Colonic mucosa (tissue), 4 donors: Measurements from ENCODE around the gene SYNGR1. TPM values are rescaled to one million over a fixed set of nuclear protein-coding genes. Genes with fewer than 3 reads are reported as not detected.
"Not testable (repeated sequence)": the region's sequence is repeated elsewhere in the genome, so short reads cannot be mapped to it uniquely, and the experiment has no call there.

Experiments
- DNase-seq: peaks from one replicate; pipeline ENCODE4 v3.0.0-alpha.2; 2020
- H3K27ac ChIP-seq: fragments of 200-600 bp; one replicate; pipeline ENCODE4 v1.8.0; 2021
- H3K27me3 ChIP-seq: fragments of 200-600 bp; one replicate; pipeline ENCODE4 v1.8.0; 2021
- H3K36me3 ChIP-seq: fragments of 200-600 bp; one replicate; pipeline ENCODE4 v1.8.0; 2021
- H3K4me1 ChIP-seq: fragments of 200-600 bp; one replicate; pipeline ENCODE4 v1.8.0; 2021; ENCODE audit warnings: mild to moderate bottlenecking
- H3K4me3 ChIP-seq: fragments of 200-600 bp; one replicate; pipeline ENCODE4 v1.8.0; 2021
- H3K9ac ChIP-seq, 2 donors: one replicate each; pipeline ENCODE4 v1.7.0; 2013; ENCODE audit warnings: control low read depth in 2 of 2, low read depth in 2 of 2, low read length in 2 of 2
- H3K9me3 ChIP-seq: fragments of 200-600 bp; one replicate; pipeline ENCODE4 v1.8.0; 2021
- CTCF ChIP-seq: fragments of 200-600 bp; IDR thresholded peaks from one replicate; pipeline ENCODE4 v1.8.0; 2022; ENCODE audit warnings: antibody characterized with exemption, mild to moderate bottlenecking
- intact Hi-C: fragments of 100-400 bp; cut with DNase I; formaldehyde crosslinking; loops from one replicate; pipeline ENCODE4 v1.14.1; 2022
- total RNA-seq, 2 donors: library from RNA; stranded (reverse); fragmentation: NEBNext Ultra II Directional in 1 of 2; extraction: Animal tissue kit (Norgen Biotek cat#: 25700) in 1 of 2; gene quantifications; one replicate each; pipeline ENCODE4 v1.2.1, GENCODE V29; 2021
- donor health status: healthy.
- donor health status: DM: no; HTN: no; CAD: no.
- donor health status: DM: no; HTN: no; CAD: no.

The SYNGR1 gene
- total RNA-seq, 2 donors from 2014 or later = 1.8 to 4.3 TPM

GRCh38 chr22:39350757-39351688 is 1.2 kb downstream of the SYNGR1 start:
- peak overlapping the region; percentile 29 for H3K4me3 ChIP-seq
- no peaks in the 10 kb centered on the region for H3K36me3 ChIP-seq
- H3K4me1 ChIP-seq = no peaks in the 10 kb centered on the region
- no peak overlapping the region for H3K27ac ChIP-seq
- DNase-seq = no peak
- H3K27me3 ChIP-seq = peaks cover 17% of the 10 kb centered on the region
- intact Hi-C loops = no loop called here
- no peaks in the 10 kb centered on the region for H3K9me3 ChIP-seq
- TF ChIP-seq CTCF = no peak
- H3K9ac ChIP-seq = peak overlapping the region in 1 of 2 donors; percentile 72

- no peaks in the 10 kb centered on the region for H3K4me1 ChIP-seq
- intact Hi-C loops = no loop called here
- H3K4me3 ChIP-seq = no peak overlapping the region
- H3K9me3 ChIP-seq = no peaks in the 10 kb centered on the region
- H3K9ac ChIP-seq = no peak overlapping the region
- H3K36me3 ChIP-seq = no peaks in the 10 kb centered on the region
- no peak for TF ChIP-seq CTCF
- DNase-seq = no peak
- peaks cover 17% of the 10 kb centered on the region for H3K27me3 ChIP-seq
- H3K27ac ChIP-seq = no peak overlapping the region
These were observed 2.0 kb downstream of the SYNGR1 start for GRCh38 chr22:39351689-39352214.

- Histone ChIP-seq H3K4me3 (no peak overlapping the region), H3K27ac (no peak overlapping the region), H3K9ac (no peak overlapping the region), H3K9me3 (no peaks in the 10 kb centered on the region), H3K4me1 (no peaks in the 10 kb centered on the region), H3K27me3 (peaks cover 17% of the 10 kb centered on the region), H3K36me3 (no peaks in the 10 kb centered on the region)
- intact Hi-C loops = no loop called here
- TF ChIP-seq CTCF = no peak
- DNase-seq = no peak
These were observed 2.6 kb downstream of the SYNGR1 start for GRCh38 chr22:39352306-39352891.

GRCh38 chr22:39353346-39353745 is 3.6 kb downstream of the SYNGR1 start:
- no peaks in the 10 kb centered on the region for H3K4me1 ChIP-seq
- no peaks in the 10 kb centered on the region for H3K36me3 ChIP-seq
- intact Hi-C loops = no loop called here
- no peak for DNase-seq
- H3K9me3 ChIP-seq = no peaks in the 10 kb centered on the region
- no peak overlapping the region for H3K9ac ChIP-seq
- peaks cover 17% of the 10 kb centered on the region for H3K27me3 ChIP-seq
- no peak overlapping the region for H3K4me3 ChIP-seq
- no peak overlapping the region for H3K27ac ChIP-seq
- no peak for TF ChIP-seq CTCF

GRCh38 chr22:39355080-39355479 is 5.3 kb downstream of the SYNGR1 start:
- Histone ChIP-seq H3K4me1 (no peaks in the 10 kb centered on the region), H3K27me3 (peaks cover 10% of the 10 kb centered on the region), H3K36me3 (no peaks in the 10 kb centered on the region), H3K9me3 (no peaks in the 10 kb centered on the region), H3K9ac (no peak overlapping the region), H3K4me3 (no peak overlapping the region), H3K27ac (no peak overlapping the region)
- no peak for TF ChIP-seq CTCF
- no peak for DNase-seq
- intact Hi-C loops = no loop called here

- intact Hi-C loops, H3K27ac ChIP-seq, H3K4me1 ChIP-seq, H3K9ac ChIP-seq, H3K27me3 ChIP-seq, H3K9me3 ChIP-seq, DNase-seq, H3K4me3 ChIP-seq, H3K36me3 ChIP-seq: not testable (repeated sequence)
These were observed 6.0 kb downstream of the SYNGR1 start for GRCh38 chr22:39355805-39356204.
